Endothelial cell of umbilical vein (primary cell): Measurements from ENCODE around the gene ABCF2. TPM values are rescaled to one million over a fixed set of nuclear protein-coding genes. Genes with fewer than 3 reads are reported as not detected.

ENCODE experiments used
- BruUV-seq: library from RNA; stranded (reverse); fragments of 400-500 nt; replicated peaks from 2 replicates; lab custom pipeline; 2021; lab: Mats Ljungman, UMichigan
- CTCF ChIA-PET: fragments of 300-600, 350-600 bp; sonication (Branson Sonifier 250); formaldehyde crosslinking; loops from one replicate; lab custom pipeline; 2021; ENCODE audit warnings: antibody characterized with exemption, inconsistent platforms; lab: Charles Lee
- POLR2A ChIA-PET: fragments of 300-600, 350-600 bp; sonication (Branson Sonifier 250); formaldehyde crosslinking; loops from one replicate; lab custom pipeline; 2021; ENCODE audit warnings: antibody characterized with exemption, inconsistent platforms; lab: Charles Lee
- DNase-seq: peaks from one replicate; pipeline ENCODE4 v3.0.0-alpha.2; 2011; ENCODE audit warnings: low read depth, low spot score
- FAIRE-seq: peaks from 2 replicates; lab custom pipeline; 2011; peaks lifted over from hg19 to GRCh38; lab: Jason Lieb, UNC
- H2AFZ ChIP-seq: 2 replicates; pipeline ENCODE4 v1.6.0; 2012; ENCODE audit warnings: low read depth, low read length, control low read depth, inconsistent platforms
- H3K27ac ChIP-seq: 2 replicates; pipeline ENCODE4 v1.5.1; 2011; ENCODE audit warnings: low read depth, mild to moderate bottlenecking, control low read depth, low read length, moderate library complexity; ENCODE audit not compliant: insufficient read depth
- H3K27me3 ChIP-seq, 2 experiments: 2 replicates each; pipeline versions ENCODE4 v1.6.0 to v1.6.1; 2011; ENCODE audit warnings: low read length in 2 of 2, mixed read lengths in 1 of 2; ENCODE audit not compliant: control insufficient read depth in 2 of 2, insufficient read depth in 2 of 2
- H3K36me3 ChIP-seq, 2 experiments: 2 replicates in 1 of 2; 3 replicates in 1 of 2; pipeline ENCODE4 v1.5.1; 2011; ENCODE audit warnings: low read length in 2 of 2, mild to moderate bottlenecking in 1 of 2, moderate library complexity in 1 of 2; ENCODE audit not compliant: control insufficient read depth in 2 of 2, insufficient read depth in 2 of 2; ENCODE audit errors: extremely low read depth in 1 of 2
- H3K4me1 ChIP-seq: 3 replicates; pipeline ENCODE4 v1.5.1; 2011; ENCODE audit warnings: mild to moderate bottlenecking, low read length; ENCODE audit not compliant: control insufficient read depth, insufficient read depth; ENCODE audit errors: extremely low read depth
- H3K4me2 ChIP-seq: 2 replicates; pipeline ENCODE4 v1.6.1; 2011; ENCODE audit warnings: low read length, control low read depth, mixed read lengths; ENCODE audit not compliant: insufficient read depth
- H3K4me3 ChIP-seq, 3 experiments: fragments of 200-600 bp in 1 of 3; sonication (generic), shearing (Covaris generic) in 1 of 3; replicated peaks in 1 of 3; 2 replicates each; pipeline ENCODE4 v1.5.1; 2011 to 2016; ENCODE audit warnings: control low read depth in 3 of 3, low read length in 3 of 3, mild to moderate bottlenecking in 2 of 3, inconsistent platforms in 1 of 3, low read depth in 1 of 3, moderate library complexity in 1 of 3; ENCODE audit not compliant: insufficient read depth in 1 of 3
- H3K79me2 ChIP-seq: 2 replicates; pipeline ENCODE4 v1.6.0; 2012; ENCODE audit warnings: low read length, inconsistent platforms; ENCODE audit not compliant: control insufficient read depth, insufficient read depth
- H3K9ac ChIP-seq: replicated peaks from 2 replicates; pipeline ENCODE3; 2011; ENCODE audit warnings: low read length, control low read depth; ENCODE audit not compliant: insufficient read depth; ENCODE audit errors: extremely low read depth
- H3K9me1 ChIP-seq: replicated peaks from 3 replicates; pipeline ENCODE4 v1.6.0; 2011; ENCODE audit warnings: mild to moderate bottlenecking, low read length; ENCODE audit not compliant: control insufficient read depth, insufficient read depth; ENCODE audit errors: extremely low read depth
- H3K9me3 ChIP-seq: replicated peaks from 2 replicates; pipeline ENCODE4 v1.5.1; 2012; ENCODE audit warnings: low read length, inconsistent platforms; ENCODE audit not compliant: control insufficient read depth, insufficient read depth
- H4K20me1 ChIP-seq: replicated peaks from 2 replicates; pipeline ENCODE3; 2011; ENCODE audit warnings: mild to moderate bottlenecking, low read length; ENCODE audit not compliant: control insufficient read depth, insufficient read depth; ENCODE audit errors: extremely low read depth
- CTCF ChIP-seq, 2 donors: IDR thresholded peaks; 1 replicate in 1 of 2; 2 replicates in 1 of 2; pipeline ENCODE4 v1.5.1; 2011; ENCODE audit warnings: low read length in 2 of 2, mild to moderate bottlenecking in 2 of 2, moderate library complexity in 2 of 2, control low read depth in 1 of 2, inconsistent platforms in 1 of 2, low read depth in 1 of 2; ENCODE audit not compliant: insufficient read depth in 1 of 2; ENCODE audit errors: extremely low read depth in 1 of 2
- EZH2 ChIP-seq: IDR thresholded peaks from 2 replicates; pipeline ENCODE4 v1.6.1; 2012; ENCODE audit warnings: borderline replicate concordance, low read depth, mild to moderate bottlenecking, moderate library complexity, low read length, inconsistent platforms; ENCODE audit not compliant: severe bottlenecking
- FOS ChIP-seq: IDR thresholded peaks from 2 replicates; pipeline ENCODE4 v1.6.1; 2011; ENCODE audit warnings: mild to moderate bottlenecking, low read length, moderate library complexity, borderline replicate concordance; ENCODE audit not compliant: insufficient read depth
- GATA2 ChIP-seq: IDR thresholded peaks from 2 replicates; pipeline ENCODE4 v1.7.0; 2011; ENCODE audit warnings: low read depth, mild to moderate bottlenecking, moderate library complexity, mixed read lengths, low read length; ENCODE audit not compliant: insufficient read length, insufficient read depth
- JUN ChIP-seq: IDR thresholded peaks from 2 replicates; pipeline ENCODE4 v1.6.1; 2011; ENCODE audit warnings: borderline replicate concordance, low read depth; ENCODE audit not compliant: insufficient read length, insufficient read depth
- MAX ChIP-seq: IDR thresholded peaks from 2 replicates; pipeline ENCODE4 v1.6.1; 2011; ENCODE audit not compliant: insufficient read depth, insufficient read length
- MYC ChIP-seq: IDR thresholded peaks from one replicate; pipeline ENCODE4 v1.6.1; 2011; ENCODE audit warnings: mild to moderate bottlenecking, low read depth, low read length
- POLR2A ChIP-seq: IDR thresholded peaks from 2 replicates; pipeline ENCODE4 v1.6.1; 2012; ENCODE audit warnings: low read depth, mild to moderate bottlenecking, control low read depth, low read length
- POLR2AphosphoS5 ChIP-seq: IDR thresholded peaks from 2 replicates; pipeline ENCODE4 v1.6.1; 2012; ENCODE audit warnings: low read depth, mild to moderate bottlenecking, control low read depth, low read length, moderate library complexity; ENCODE audit not compliant: insufficient read depth
- dilution Hi-C: fragments of 300-500 bp; cut with MboI; formaldehyde crosslinking; loops from one replicate; pipeline ENCODE4 v1.15.0; 2019; ENCODE audit warnings: low sequenced_read_pairs; ENCODE audit not compliant: extremely low pct_ligation_motif_present
- intact Hi-C: fragments of 100-400 bp; cut with micrococcal nuclease; formaldehyde crosslinking; loops from one replicate; pipeline ENCODE4 v1.10.0; 2022
- polyA plus RNA-seq, 4 experiments: library from polyadenylated mRNA; depleted of rRNA in 3 of 4; stranded (reverse) in 3 of 4; unstranded in 1 of 4; fragments of >200 nt; gene quantifications; 2 replicates each; pipeline versions ENCODE4 v1.2.1 to v1.2.3, GENCODE V29; 2011 to 2012; ENCODE audit warnings: missing spikeins in 1 of 4
- total RNA-seq: library from RNA; stranded (reverse); gene quantifications from 2 replicates; pipeline ENCODE4 v1.2.3, GENCODE V29; 2021

ABCF2 gene
- total and polyA plus RNA-seq, 2 donors (not counting 3 experiments of a cell fraction or from before 2014, with no cell fraction given) = 45.3 to 61.6 TPM

GRCh38 chr7:151260883-151261282, 33.9 kb upstream of the ABCF2 start:
- Histone ChIP-seq H3K79me2 (no peaks in the 10 kb centered on the region), H4K20me1 (no peaks in the 10 kb centered on the region), H3K9ac (no peak overlapping the region), H3K9me1 (no peaks in the 10 kb centered on the region), H3K9me3 (no peaks in the 10 kb centered on the region), H3K4me2 (no peak overlapping the region), H3K4me1 (no peaks in the 10 kb centered on the region), H3K27me3 (peaks cover 10 to 11% of the 10 kb centered on the region in 2 experiments), H2AFZ (no peak overlapping the region), H3K27ac (no peak overlapping the region), H3K36me3 (no peaks in the 10 kb centered on the region), H3K4me3 (no peak overlapping the region)
- no peak for TF ChIP-seq CTCF (IDR thresholded peaks at IDR 0.05; ENCODE audit: extremely low read depth in 1 of 2, insufficient read depth in 1 of 2, low read depth in 1 of 2, low read length in 2 of 2)
- TF ChIP-seq EZH2 = no peak
- TF ChIP-seq MAX = no peak
- TF ChIP-seq GATA2 = no peak
- no peak for TF ChIP-seq MYC
- TF ChIP-seq POLR2AphosphoS5 = no peak
- no peak for TF ChIP-seq POLR2A
- no peak for TF ChIP-seq FOS
- TF ChIP-seq JUN = no peak
- BruUV-seq = no TSS peak
- FAIRE-seq = no peak
- intact Hi-C loops (no loop called here), dilution Hi-C loops (no loop called here)
- POLR2A ChIA-PET = no interaction called here
- CTCF ChIA-PET = interaction anchor here (0.9 kb wide), 1 partner anchor 16 kb away, joined by 3 read pairs; no protein-coding TSS in a partner anchor
- no peak for DNase-seq
